GM21786 (cell line): ENCODE measurements around the gene DHRS13.

ENCODE experiments used
- ATAC-seq: cut with Tn5 transposase; IDR thresholded peaks from one replicate; pipeline ENCODE4 v1.9.1; 2021; ENCODE audit not compliant: unreplicated experiment

Gene DHRS13, protein sequence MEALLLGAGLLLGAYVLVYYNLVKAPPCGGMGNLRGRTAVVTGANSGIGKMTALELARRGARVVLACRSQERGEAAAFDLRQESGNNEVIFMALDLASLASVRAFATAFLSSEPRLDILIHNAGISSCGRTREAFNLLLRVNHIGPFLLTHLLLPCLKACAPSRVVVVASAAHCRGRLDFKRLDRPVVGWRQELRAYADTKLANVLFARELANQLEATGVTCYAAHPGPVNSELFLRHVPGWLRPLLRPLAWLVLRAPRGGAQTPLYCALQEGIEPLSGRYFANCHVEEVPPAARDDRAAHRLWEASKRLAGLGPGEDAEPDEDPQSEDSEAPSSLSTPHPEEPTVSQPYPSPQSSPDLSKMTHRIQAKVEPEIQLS

GRCh38 chr17:28902819-28903545, at the start of gene DHRS13:
TSS of gene DHRS13 (minus strand) at chr17:28903079. CDS start at chr17:28902944, 135 bp downstream.
- ATAC-seq = peak; percentile 79

GRCh38 chr17:28951991-28952975, 49.4 kb upstream of the DHRS13 start:
- peak; percentile 54 for ATAC-seq

DNA sequence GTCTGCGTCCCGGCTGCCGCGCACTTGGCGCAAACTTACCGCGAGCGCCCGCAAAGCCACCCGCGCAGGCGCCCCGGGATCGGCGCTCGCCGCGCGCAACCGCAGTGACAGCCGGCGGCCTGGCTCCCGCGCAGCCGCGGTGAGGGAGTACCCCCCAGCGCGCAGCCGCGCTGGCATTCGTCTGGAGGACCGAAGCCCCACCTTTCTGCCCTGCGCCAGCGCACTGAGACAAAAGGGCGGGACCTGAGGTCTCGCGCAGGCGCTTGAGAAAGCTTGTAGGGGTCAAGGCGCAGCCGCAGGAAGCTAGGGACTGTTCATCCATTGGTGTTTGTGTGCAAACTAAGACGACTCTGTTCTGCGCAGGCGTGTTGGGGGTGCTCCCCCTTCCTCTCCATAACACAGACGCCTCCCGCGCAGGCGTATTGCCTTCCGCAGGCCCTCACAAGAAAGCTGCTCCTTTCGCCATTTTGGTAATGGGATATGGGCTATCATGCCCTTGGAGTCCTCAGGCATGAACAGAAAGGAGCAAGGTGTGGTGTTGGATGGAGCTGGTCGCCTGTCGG, 48.6 kb upstream of the DHRS13 start, which contains the start of gene PHF12:
PHF12 (minus strand) TSS at position 91 of the 563 bp plus-strand sequence. CDS start 558 bp downstream, outside the sequence.
- peak; percentile 49 for ATAC-seq

DNA sequence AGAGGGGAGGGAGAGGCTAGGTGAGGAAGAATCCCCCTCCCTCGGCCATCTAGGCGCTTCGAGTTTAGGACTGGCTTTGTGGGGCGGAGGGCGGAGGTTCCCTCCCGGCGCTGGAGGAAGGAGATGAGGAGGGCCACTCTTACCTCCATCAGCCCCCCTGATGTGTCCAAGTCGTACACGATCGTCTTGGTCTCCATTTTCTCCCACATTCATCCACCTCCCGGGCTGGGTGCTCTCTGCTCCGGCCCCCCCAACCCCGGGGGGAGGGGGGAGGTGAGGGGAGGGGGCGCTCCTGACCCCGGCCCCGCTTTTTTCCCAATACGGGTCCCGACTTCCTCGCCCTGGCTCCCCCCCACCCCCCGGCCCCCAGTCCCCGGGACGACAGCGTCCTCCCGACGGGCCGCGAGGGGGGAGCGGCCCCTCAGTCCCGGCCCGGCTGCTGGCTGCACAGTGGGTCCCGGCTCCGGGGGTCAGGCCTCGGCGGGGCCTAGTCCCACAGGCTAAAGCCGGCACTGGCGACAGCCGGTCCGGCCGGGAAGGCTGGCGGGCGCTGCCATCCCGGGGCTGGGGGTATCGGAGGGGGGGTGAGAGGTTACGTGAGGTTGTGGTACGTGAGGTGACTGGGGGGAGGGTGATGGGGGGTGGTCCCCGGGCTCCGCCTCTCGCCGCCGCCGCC, 48.0 kb upstream of the DHRS13 start:
- no peak for ATAC-seq

GRCh38 chr17:28950017-28950751, 47.3 kb upstream of the DHRS13 start:
- ATAC-seq = no peak

- ATAC-seq = no peak
Measured at GRCh38 chr17:28949185-28950016, 46.5 kb upstream of the DHRS13 start.

DNA sequence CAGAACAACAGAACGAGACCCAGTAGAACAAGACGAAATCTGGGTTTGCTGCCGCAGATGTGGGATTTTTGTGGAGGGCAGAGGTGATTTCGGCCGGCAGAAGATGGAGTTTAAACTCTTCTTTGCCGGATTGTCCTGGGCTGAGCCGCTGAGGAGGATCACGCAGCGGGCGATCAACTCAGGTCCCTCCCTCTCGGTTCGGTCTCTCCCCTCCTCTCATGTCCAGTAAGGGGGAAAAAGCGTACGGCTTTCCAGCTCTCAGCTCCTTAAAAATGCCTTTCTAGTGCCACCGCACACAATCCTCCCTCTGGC, 46.0 kb upstream of the DHRS13 start:
- no peak for ATAC-seq

DNA sequence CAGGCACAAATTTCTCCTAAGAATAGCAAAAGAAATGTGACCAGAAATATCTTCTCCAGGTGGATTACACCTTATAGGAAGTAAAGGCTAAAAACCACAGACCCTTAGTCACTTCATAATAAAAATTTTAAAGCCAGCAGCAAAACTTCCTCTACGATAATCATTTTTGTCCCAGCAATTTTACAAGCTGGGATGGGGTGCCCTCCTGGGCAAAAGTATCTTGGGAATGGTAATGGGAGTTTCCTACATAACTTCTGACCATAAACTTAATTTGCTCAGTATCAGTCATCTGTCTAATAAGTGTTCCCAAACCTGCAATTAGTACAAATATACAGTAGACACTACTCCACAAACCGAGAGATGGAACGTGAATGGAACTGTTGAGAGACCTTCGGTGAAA, 45.5 kb upstream of the DHRS13 start:
- ATAC-seq = no peak

- ATAC-seq = no peak
Measured at GRCh38 chr17:28947639-28948038, 44.8 kb upstream of the DHRS13 start.

DNA sequence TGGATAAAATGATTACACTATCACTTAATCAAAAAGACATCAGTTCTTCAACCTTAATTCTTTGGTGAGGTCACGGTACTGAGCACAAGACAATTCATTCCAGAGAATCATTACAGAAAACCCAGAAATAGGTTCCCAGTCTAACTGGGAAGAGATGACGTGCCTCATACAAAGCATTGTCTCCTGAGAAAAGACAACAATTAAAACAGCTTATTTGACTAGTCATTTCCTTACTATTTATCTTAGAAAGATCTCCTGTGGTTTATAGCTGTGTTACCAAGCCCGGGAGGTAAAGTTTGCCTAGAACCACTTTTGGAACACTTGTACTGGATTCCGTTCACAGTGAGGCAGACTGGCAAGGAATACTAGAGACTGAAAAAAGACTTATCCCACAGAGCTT, 43.4 kb upstream of the DHRS13 start:
- no peak for ATAC-seq

DNA sequence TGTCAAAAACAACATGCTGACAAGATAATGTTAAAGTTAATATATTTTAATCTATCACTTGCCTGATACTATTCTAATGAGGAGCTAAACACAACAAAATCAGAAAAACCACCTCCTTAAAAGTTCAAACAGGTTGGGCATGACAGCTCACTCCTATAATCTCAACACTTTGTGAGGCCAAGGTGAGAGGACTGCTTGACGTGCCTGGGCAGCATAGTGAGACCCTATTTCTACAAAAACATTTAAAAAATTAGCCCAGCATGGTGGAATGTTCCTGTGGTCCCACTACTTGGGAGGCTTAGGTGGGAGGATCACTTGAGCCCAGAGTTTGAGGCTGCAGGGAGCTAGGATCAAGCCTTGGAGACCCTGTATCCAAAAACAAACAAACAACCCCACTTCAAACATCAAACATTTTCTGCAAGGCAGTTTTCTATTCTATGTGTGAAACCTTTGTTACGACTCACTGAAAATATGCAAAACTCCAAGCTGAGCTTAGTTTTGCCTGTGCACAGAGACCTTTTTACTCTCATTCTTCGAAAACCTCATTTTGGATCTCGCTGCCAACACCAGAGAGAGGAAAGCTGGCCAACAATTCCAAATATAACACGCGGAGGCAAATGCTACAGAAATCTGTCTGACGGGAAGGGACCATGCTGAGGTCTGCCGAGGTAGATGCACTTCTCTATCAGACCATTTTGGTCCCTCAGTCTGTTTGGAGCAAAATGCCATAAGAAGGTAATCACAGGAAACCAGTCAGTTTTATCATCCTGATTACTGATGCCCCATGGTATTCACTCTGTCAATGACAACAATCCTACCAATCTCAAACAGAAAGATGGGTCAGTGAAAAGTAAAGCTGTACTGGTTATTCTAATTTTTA, 42.2 kb upstream of the DHRS13 start:
- ATAC-seq = no peak

GRCh38 chr17:28944343-28944742, 41.5 kb upstream of the DHRS13 start:
- no peak for ATAC-seq

GRCh38 chr17:28942925-28943324, 40.0 kb upstream of the DHRS13 start:
- ATAC-seq = no peak

DNA sequence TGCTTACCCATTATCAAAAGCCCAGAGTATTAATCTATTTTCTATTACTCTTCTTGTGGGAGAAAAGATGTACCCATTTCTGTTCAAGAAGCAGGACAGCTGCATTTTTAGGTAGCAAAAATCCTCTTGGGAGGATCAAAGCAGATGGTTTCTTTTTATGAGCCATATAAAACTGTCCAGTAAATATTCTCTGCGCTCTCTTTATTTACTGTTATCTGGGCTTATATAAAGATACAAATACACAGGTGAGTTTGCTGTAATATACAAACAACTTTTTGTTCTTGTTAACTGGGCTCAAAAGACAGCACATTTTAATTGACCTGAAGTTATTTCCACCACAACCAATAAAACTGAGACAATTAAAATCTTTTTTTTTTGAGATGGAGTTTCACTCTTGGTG, 38.4 kb upstream of the DHRS13 start:
- no peak for ATAC-seq

- ATAC-seq = no peak
Measured at GRCh38 chr17:28940675-28941074, 37.8 kb upstream of the DHRS13 start.

GRCh38 chr17:28940142-28940541, 37.3 kb upstream of the DHRS13 start:
- ATAC-seq = no peak

- ATAC-seq = no peak
Measured at GRCh38 chr17:28938552-28938951, 35.7 kb upstream of the DHRS13 start.
